GM18951 (cell line): ENCODE measurements around the gene PLEKHA1.

Source experiments
- POLR2A ChIP-seq: IDR thresholded peaks from 4 replicates; pipeline ENCODE4 v1.6.1; 2011; ENCODE audit warnings: mild to moderate bottlenecking; ENCODE audit not compliant: insufficient read length, insufficient read depth; ENCODE audit errors: extremely low read depth
- in situ Hi-C: fragments of 300-500 bp; cut with MboI; formaldehyde crosslinking; loops from one replicate; pipeline ENCODE4 v1.12.0; 2022; ENCODE audit warnings: low sequenced_read_pairs, mixed read lengths, inconsistent platforms; ENCODE audit not compliant: unreplicated experiment

The PLEKHA1 gene

DNA sequence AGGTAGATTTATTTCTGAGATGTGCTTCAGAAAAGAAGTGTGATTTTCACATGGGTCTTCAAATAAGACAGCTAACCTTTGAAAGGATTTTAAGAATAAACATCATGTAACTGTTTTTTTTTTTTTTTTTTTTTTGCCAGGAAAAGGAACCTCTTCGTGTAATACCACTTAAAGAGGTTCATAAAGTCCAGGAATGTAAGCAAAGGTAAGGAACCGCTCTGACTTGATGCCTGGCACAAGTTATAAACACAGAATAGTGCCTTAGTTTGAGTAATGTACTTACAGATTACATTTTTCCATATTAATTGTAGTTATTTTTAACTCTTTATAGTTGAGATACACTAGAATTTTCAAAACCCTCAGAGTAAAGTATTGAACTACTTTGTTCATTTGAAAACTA is 49.6 kb downstream of the PLEKHA1 start:
- in situ Hi-C loops = loop anchor here (10.0 kb wide), 1 partner anchor 79 kb away; no protein-coding TSS in a partner anchor
- no peak for TF ChIP-seq POLR2A

DNA sequence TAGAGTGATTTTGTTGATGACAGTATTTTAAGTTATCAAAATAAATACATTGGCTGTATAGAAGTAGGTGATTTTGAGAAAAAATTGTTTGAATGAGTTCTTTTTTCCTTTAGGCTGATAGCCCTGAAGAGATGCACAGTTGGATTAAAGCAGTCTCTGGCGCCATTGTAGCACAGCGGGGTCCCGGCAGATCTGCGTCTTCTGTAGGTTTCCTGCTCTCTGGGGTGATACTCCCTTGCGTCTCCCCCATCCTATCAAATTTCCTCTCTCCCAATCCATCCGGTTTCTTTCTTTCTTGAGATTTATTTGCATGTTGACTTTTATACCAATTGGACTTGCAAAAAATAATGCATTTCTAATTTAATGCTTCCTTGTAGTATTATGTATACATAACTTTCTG is 52.3 kb downstream of the PLEKHA1 start:
- in situ Hi-C loops = loop anchor here (10.0 kb wide), 1 partner anchor 82 kb away; no protein-coding TSS in a partner anchor
- no peak for TF ChIP-seq POLR2A

DNA sequence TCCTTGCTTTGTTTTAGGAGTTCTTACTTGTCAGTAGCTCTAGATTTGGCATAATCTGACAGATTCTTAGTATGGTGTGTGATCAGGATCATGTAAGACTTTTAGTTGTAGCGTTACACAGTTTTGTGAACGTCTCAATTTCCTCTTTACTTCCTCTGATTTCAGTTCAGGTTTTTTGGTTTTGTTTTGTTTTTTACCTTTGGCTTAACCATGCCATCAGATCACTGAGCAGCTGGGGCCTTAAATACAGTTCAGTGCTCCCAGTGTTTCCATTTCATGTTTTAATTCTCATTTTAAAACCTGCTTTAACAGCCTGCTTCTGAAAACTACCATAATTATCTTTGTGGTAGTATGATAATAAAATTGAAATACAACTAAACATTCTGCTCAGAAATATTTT is 52.8 kb downstream of the PLEKHA1 start:
- in situ Hi-C loops = loop anchor here (10.0 kb wide), 1 partner anchor 82 kb away; no protein-coding TSS in a partner anchor
- no peak for TF ChIP-seq POLR2A

DNA sequence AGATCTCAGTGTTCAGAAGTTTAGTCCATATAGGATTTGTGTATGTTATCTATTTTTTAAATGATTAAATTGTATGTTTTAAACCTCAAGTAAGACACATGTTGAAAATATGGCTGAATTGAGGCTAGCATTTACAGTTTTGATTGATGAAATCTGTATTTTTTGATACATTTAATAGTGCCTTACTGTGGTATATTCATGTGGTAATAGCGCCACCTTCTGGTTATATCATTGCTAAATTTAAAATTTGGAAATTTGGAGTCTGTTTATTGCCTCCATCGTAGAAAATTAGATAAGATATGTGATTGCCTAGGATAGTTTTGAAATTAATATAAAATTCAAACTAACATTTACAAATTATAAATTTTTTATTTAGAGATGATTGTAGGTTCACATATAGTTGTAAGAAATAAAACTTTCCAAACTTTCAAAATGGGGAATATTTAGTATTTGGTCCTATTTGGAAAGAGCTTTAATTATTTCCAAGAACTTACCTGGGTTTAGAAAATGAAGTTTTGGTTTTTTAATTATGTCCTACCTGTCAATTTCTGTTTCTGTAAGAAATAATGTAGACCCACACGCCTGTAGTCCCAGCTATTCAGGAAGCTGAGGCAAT is 60.8 kb downstream of the PLEKHA1 start:
- TF ChIP-seq POLR2A = no peak
- in situ Hi-C loops = no loop called here

DNA sequence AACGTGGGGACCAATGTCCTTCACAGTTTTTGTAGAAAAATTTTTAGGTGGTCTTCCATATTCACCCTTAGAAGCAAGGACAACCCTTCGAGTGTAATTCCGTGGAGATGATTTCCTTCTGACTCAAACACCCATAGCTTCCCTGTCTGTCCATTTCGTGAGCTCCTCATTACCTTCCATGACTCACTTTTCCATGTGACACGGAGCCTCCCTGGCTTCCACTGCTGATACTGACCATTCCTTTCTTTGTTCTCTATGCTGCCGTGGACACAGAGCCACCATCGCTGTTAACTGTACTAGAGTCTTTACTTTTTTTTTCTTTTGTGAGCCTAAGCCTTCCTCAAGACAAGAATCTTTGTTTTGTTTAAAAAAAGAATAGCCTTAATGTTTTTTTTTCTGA is 67.5 kb downstream of the PLEKHA1 start:
- no peak for TF ChIP-seq POLR2A
- in situ Hi-C loops = no loop called here

DNA sequence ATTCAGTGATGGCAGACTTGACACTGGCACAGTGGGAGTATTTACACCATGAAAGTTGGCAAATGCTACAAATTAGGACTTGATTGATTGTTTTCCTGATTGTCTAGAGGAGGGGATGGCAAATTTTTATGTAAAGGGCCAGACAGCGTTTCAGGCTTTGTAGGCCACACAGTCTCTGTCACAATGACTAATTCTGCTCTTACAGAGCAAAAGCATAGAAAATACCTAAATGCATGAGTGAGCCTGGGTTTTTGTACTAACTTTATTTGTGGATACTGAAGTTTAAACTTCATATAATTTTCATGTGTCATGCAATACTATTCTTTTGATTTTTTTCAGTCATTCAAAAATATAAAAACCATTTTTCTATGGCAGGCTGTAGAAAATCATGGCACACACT is 71.0 kb downstream of the PLEKHA1 start:
- TF ChIP-seq POLR2A = no peak
- in situ Hi-C loops = no loop called here

DNA sequence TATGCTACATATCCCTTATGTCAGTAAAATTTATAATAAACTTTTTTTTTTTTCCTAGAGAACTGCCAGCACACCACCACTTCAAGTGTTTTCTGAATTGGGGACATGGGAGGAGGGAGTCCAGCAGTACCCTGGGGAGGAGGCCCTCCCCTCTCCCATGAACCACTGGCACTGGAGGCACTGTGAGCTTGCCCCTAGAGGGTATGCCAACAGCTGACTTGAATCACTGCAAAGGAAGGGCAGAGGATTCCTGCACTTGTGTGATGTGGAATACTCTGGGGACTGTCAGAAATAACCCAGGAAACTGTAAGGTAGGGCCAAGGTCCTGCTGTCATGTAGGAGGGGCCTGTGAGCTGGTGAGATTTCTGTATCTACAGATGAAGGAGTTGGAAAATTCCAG is 71.4 kb downstream of the PLEKHA1 start:
- in situ Hi-C loops = no loop called here

DNA sequence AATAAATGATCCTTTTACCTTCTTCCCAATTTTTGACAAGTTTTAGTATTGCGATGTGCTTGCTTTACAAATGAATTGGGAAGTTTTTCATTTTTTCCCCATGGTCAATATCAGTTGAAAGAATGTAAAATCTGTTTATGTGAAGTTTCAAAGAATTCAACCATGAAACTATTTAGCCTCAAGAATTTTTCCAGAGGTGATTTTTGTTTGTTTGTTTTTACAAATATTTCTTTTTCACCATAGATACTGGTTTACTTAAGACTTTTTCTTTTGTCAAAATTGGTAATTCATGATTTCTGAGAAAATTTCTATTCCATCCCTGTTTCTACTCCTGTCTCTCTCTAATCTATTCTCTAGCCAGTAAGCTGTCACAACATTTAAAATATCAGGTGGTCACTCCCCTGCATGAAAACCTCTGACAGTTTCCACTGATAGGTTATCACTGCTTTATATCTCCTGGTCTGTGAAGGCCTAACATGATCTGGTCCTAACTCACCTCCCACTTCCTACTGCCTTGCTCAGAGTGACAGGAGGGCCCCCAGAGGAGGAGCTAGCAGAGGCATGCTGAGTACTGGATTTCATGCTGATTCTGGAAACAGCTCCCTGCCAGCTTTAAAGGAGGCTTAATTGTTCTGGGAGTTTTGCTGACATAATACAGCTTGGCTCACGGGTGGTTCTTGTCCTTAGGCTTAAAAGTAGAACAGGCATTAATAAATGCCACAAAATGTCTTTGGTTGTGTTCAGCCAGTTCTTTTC is 72.3 kb downstream of the PLEKHA1 start:
- in situ Hi-C loops = no loop called here
- TF ChIP-seq POLR2A = no peak

More for the DNA sequence above, 71.4 kb downstream of the PLEKHA1 start:
- no peak for TF ChIP-seq POLR2A

DNA sequence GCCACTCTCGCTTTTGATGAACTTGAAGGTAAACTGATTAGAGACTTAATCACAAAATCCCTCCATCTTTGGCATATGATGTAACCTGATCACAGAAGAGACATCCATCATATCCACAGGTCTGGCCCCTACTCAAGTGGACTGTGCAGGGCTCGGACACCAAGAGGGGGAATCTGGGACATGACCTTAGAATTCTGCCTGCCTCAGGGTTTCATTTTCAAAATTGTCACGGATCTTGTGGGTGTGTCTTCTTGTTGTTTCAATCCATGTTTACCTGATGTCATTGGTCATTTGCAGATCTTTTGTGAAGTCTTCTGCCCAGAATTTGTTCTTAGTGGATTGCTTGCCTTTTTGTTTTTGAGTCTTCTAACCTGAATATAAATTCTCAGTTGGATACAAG is 74.1 kb downstream of the PLEKHA1 start:
- in situ Hi-C loops = no loop called here
- TF ChIP-seq POLR2A = no peak

DNA sequence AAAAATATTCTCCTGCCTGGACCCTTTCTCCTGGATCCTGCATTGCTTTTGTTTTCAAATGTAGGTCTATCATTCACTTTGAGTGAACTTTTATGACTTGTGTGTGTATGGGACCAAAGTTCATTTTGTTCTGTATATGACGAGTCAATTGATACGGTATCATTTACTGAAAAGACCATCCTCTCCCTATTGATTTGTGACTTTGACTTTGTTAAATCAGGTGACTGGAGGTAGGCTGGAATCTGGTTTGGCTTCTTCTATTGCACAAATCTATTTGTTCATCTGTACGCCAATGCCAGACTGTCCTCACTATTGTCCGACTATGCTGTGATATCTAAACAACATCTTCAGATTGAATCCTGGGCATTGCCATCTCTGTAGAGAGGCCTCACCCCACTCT is 74.6 kb downstream of the PLEKHA1 start:
- no peak for TF ChIP-seq POLR2A
- in situ Hi-C loops = no loop called here

DNA sequence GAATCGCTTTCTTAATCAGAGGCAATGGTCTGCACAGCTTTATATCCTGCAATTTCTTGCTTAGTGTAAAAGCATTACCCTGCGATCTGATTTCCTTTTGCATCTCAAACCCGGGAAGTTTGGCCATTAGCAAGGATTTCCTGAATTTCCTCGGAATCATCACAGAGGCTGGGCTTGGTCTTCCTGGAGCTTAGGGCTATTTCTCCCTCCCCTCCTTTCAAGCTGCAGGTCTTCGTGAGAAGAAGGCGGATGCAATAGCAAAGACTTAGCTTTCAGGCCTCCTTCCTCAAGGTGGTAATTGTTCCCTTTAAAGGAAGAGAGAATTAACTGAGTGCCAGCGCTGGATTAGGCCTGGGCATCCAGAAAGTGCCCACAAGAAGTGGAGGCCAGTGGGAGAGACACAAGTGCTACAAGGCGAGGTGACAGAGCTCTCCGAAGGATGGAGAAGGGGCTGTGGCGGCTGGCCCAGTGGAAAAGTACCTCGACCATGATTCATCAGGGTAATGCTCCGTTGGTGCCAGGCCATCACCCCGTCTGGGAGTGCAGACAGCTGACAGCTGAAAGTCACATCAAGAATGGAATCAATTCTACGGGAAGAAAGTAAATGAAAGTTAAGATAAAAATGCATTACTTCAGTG is 76.0 kb downstream of the PLEKHA1 start:
- in situ Hi-C loops = no loop called here
- TF ChIP-seq POLR2A = no peak

DNA sequence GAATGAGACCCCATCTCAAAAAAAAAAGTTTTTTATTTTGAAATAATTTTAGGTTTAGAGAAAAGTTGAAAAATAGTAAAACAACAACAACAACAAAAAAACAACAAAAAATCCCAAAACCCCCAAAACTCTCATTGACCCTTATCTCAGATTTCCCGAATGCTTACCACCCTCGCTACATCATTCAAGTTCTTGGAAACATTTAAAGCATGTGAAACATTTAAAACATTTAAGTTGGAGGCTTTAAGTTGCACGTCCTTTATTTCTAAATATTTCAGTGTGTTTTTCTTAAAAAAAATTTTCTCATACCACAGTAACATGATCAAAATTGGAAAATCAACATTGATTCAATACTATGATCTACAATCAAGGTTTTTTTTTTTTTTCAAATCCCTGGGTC is 79.6 kb downstream of the PLEKHA1 start:
- TF ChIP-seq POLR2A = no peak
- in situ Hi-C loops = no loop called here

DNA sequence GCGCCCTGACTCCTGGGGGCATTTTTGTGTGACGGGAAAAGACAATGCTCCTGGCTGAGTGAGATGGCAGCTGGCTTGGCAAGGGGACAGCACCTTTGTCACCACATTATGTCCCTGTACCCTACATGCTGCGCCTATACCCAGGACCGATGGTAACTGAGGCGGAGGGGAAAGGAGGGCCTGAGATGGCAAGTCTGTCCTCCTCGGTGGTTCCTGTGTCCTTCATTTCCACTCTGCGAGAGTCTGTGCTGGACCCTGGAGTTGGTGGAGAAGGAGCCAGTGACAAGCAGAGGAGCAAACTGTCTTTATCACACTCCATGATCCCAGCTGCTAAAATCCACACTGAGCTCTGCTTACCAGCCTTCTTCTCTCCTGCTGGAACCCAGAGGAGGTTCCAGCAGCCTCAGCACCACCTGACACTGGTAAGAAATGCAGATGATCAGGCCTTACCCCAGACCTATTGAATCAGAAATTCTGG is 80.1 kb downstream of the PLEKHA1 start, which contains the start of gene ARMS2:
ARMS2 (plus strand) TSS at position 51 of the 478 bp plus-strand sequence; CDS start at position 126, 75 bp downstream.
- in situ Hi-C loops = no loop called here
- no peak for TF ChIP-seq POLR2A
